Measurements from ENCODE around the gene FOXI3. TPM values are rescaled to one million over a fixed set of nuclear protein-coding genes. Genes with fewer than 3 reads are reported as not detected.
A peak's percentile ranks its signal among the peaks of the same experiment; 100 is the strongest.

The FOXI3 gene
- 0.17 TPM in 1 of 2 replicates, not detected in the other for total RNA-seq

- H3K4me3 ChIP-seq (ENCODE audit: low read depth, low read length) = no peak within 1 kb of the TSS
- no peak for DNase-seq (ENCODE audit: low read depth)
- TF ChIP-seq CTCF (conservative IDR thresholded peaks at IDR 0.05; ENCODE audit: low read depth, low read length) = no peak
Observed at GRCh38 chr2:88452565-88452905, at the start of gene FOXI3. Gene FOXI3, minus strand, starts transcription at chr2:88452693. Its CDS starts 158 bp downstream, at chr2:88452535.

GRCh38 chr2:88500691-88501090 is 48.2 kb upstream of the FOXI3 start:
- DNase-seq (ENCODE audit: low read depth) = peak; percentile 20
- no peak overlapping the region for H3K4me3 ChIP-seq (ENCODE audit: low read depth, low read length)
- no peak for TF ChIP-seq CTCF (conservative IDR thresholded peaks at IDR 0.05; ENCODE audit: low read depth, low read length)

DNA sequence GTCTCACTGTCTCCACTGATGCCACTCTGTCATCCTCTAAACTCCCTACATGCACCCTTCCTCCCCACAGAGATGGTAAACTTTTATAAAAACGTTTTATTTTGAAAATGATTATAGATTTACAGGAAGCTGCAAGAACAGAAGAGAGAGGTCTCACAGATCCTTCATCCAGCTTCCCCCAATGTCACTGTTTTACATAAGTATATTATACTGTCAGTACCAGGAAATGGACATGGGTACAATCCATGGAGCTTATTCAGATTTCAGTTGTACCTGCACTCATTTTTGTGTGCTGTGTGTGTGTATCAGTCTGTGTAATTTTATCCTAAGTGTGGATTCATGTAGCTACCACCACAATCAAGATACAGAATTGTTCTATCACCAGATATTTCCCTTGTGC is 46.7 kb upstream of the FOXI3 start:
- TF ChIP-seq CTCF (conservative IDR thresholded peaks at IDR 0.05; ENCODE audit: low read depth, low read length) = no peak
- DNase-seq (ENCODE audit: low read depth) = no peak
- no peak overlapping the region for H3K4me3 ChIP-seq (ENCODE audit: low read depth, low read length)

DNA sequence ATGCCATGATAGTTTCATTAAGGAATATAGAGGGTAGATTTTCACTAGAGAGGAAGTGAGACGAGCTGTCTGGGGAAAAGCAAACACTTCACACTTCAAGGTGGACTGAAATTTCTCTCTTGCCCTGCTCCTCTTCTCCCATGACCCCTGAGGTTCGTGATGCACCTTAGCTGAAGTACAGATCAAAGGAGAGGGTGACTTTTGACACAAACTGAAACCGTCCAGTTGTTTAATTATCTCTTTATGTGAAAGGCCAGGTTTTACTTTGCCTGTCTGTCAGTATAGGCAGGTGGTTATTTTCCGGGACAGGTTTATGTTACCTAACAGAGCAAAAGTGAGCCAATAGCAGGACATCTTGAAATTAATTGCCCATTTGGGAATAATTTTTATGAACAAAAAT is 41.0 kb upstream of the FOXI3 start:
- TF ChIP-seq CTCF (conservative IDR thresholded peaks at IDR 0.05; ENCODE audit: low read depth, low read length) = no peak
- no peak overlapping the region for H3K4me3 ChIP-seq (ENCODE audit: low read depth, low read length)
- no peak for DNase-seq (ENCODE audit: low read depth)

DNA sequence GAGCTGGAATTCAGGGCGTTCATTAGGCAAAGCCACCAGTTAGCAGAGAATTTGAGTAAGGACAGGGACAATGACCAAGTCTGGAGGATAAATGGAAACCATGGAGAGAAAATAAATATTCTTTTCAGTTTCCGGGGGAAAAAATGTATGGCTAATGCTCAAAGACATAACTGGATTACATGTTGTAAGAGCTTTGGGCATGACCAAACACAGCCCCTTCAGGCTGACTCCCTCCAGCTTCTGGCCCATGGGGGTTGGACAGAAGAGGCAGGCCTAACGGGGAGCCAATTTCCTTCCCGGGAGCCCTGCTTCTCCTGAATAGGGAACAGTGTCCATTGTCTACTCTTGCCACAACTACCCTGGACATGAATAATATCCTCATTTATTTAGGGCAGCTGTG is 39.5 kb upstream of the FOXI3 start:
- no peak for TF ChIP-seq CTCF (conservative IDR thresholded peaks at IDR 0.05; ENCODE audit: low read depth, low read length)
- DNase-seq (ENCODE audit: low read depth) = no peak
- no peak overlapping the region for H3K4me3 ChIP-seq (ENCODE audit: low read depth, low read length)

GRCh38 chr2:88489181-88489580 is 36.7 kb upstream of the FOXI3 start:
- TF ChIP-seq CTCF (conservative IDR thresholded peaks at IDR 0.05; ENCODE audit: low read depth, low read length) = peak; percentile 7
- no peak for DNase-seq (ENCODE audit: low read depth)
- no peak overlapping the region for H3K4me3 ChIP-seq (ENCODE audit: low read depth, low read length)

GRCh38 chr2:88483200-88483599 is 30.7 kb upstream of the FOXI3 start:
- no peak for TF ChIP-seq CTCF (conservative IDR thresholded peaks at IDR 0.05; ENCODE audit: low read depth, low read length)
- H3K4me3 ChIP-seq (ENCODE audit: low read depth, low read length) = no peak overlapping the region
- DNase-seq (ENCODE audit: low read depth) = no peak

Data from epithelial cell of proximal tubule (primary cell).